Thyroid gland (tissue), 4 donors: Measurements from ENCODE around the gene CCDC9B. TPM values are rescaled to one million over a fixed set of nuclear protein-coding genes. Genes with fewer than 3 reads are reported as not detected.

Source experiments
- DNase-seq, 2 donors: peaks; one replicate each; pipeline ENCODE4 v3.0.0-alpha.2; 2019
- H3K27ac ChIP-seq, 3 donors: fragments of 200-600 bp; sonication (generic); 1 replicate in 2 of 3; 2 replicates in 1 of 3; pipeline ENCODE4 v1.5.1; 2016 to 2019; ENCODE audit warnings: mild to moderate bottlenecking in 1 of 3, moderate library complexity in 1 of 3
- H3K27me3 ChIP-seq: fragments of 200-600 bp; sonication (generic); one replicate; pipeline ENCODE4 v1.5.1; 2019
- H3K36me3 ChIP-seq, 2 donors: fragments of 200-600 bp; sonication (generic); one replicate each; pipeline ENCODE4 v1.5.1; 2016 to 2019
- H3K4me1 ChIP-seq, 2 donors: fragments of 200-600 bp; sonication (generic); one replicate each; pipeline ENCODE4 v1.5.1; 2017 to 2019
- H3K4me3 ChIP-seq, 3 donors: fragments of 200-600 bp; sonication (generic); replicated peaks in 1 of 3; 1 replicate in 2 of 3; 2 replicates in 1 of 3; pipeline ENCODE4 v1.5.1; 2016; ENCODE audit warnings: mild to moderate bottlenecking in 1 of 3
- H3K9me3 ChIP-seq: fragments of 200-600 bp; sonication (generic); one replicate; pipeline ENCODE4 v1.5.1; 2017
- POLR2A ChIP-seq, 2 donors: fragments of 450-650 bp; IDR thresholded peaks; one replicate each; pipeline ENCODE4 v1.6.1; 2017; ENCODE audit warnings: antibody characterized with exemption in 2 of 2, mild to moderate bottlenecking in 2 of 2, moderate library complexity in 1 of 2
- WGBS, 2 donors: methylation state at CpG; one replicate each; pipeline ENCODE4 v1.1.5; 2017; 5-methylcytosine and 5-hydroxymethylcytosine counted together
- intact Hi-C: fragments of 100-400 bp; cut with DNase I; formaldehyde crosslinking; loops from one replicate; pipeline ENCODE4 v1.15.1; 2023
- total RNA-seq, 4 donors: library from RNA; depleted of rRNA; stranded (reverse); fragments of >200 nt; gene quantifications; one replicate each; pipeline ENCODE4 v1.2.3, GENCODE V29; 2016
- TF ChIP-seq, protein P1 (sequence below), 6 experiments: fragments of 200-600 bp in 3 of 6; fragments of 450-650 bp in 3 of 6; sonication (generic) in 3 of 6; IDR thresholded peaks; one replicate each; pipeline ENCODE4 v1.5.1; 2016 to 2019; ENCODE audit warnings: antibody characterized with exemption in 6 of 6, mild to moderate bottlenecking in 2 of 6, inconsistent platforms in 1 of 6, moderate library complexity in 1 of 6

The CCDC9B gene
- total RNA-seq, 4 donors from 2014 or later = 54.2 to 126 (median 97.5) TPM

DNA sequence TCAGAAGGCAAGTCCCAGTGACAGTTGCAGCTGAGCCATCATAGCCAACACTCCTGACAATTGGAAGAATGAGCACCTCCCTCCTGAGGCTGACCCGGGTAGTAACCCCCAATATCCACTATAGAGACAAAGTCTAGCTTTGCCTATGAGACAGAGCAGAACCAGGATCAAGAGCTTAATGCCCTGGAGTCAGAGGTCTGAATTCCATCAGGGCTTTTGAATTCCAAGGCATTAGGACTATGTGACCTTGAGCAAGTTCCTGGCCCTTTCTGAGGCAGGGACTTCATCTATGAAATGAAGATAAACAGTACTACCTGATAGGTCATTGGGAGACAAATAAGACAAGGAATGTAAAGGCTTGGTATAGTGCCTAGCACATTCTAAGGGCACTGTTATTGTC lies 20.3 kb downstream of the CCDC9B start:
- no peak overlapping the region for H3K27ac ChIP-seq

DNA sequence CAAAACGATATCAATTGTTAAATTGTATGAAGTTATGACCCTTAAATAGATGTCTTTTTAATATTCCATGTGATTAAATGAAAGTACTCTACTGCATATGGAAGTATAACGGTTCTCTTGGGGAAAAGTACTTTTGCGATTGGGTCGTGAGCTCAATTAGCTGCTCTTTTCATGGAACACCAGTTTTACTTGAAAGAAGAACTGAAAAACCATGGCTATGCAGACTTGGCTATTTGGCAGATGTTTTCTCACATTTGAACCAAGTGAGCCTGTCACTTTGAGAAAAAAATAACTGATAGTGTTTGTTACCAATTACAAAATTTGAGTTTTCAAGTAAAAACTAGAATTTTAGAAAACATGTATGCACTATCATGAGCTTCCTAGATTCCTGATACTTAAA lies 23.2 kb downstream of the CCDC9B start:
- intact Hi-C loops = no loop called here
- no peak for DNase-seq
- no peaks in the 10 kb centered on the region for H3K36me3 ChIP-seq
- 61 to 65% methylated on average over 4 of the region's 4 CpGs for WGBS, 2 donors
- TF ChIP-seq, protein P1, sequence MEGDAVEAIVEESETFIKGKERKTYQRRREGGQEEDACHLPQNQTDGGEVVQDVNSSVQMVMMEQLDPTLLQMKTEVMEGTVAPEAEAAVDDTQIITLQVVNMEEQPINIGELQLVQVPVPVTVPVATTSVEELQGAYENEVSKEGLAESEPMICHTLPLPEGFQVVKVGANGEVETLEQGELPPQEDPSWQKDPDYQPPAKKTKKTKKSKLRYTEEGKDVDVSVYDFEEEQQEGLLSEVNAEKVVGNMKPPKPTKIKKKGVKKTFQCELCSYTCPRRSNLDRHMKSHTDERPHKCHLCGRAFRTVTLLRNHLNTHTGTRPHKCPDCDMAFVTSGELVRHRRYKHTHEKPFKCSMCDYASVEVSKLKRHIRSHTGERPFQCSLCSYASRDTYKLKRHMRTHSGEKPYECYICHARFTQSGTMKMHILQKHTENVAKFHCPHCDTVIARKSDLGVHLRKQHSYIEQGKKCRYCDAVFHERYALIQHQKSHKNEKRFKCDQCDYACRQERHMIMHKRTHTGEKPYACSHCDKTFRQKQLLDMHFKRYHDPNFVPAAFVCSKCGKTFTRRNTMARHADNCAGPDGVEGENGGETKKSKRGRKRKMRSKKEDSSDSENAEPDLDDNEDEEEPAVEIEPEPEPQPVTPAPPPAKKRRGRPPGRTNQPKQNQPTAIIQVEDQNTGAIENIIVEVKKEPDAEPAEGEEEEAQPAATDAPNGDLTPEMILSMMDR (IDR thresholded peaks at IDR 0.05) = no peak
- TF ChIP-seq POLR2A (IDR thresholded peaks at IDR 0.05) = no peak
- no peaks in the 10 kb centered on the region for H3K27me3 ChIP-seq
- H3K9me3 ChIP-seq = no peaks in the 10 kb centered on the region
- H3K27ac ChIP-seq = no peak overlapping the region
- H3K4me1 ChIP-seq = peaks cover 8 to 12% of the 10 kb centered on the region in 2 donors
- no peak overlapping the region for H3K4me3 ChIP-seq

More for the DNA sequence above, 20.3 kb downstream of the CCDC9B start:
- Histone ChIP-seq H3K36me3 (no peaks in the 10 kb centered on the region), H3K4me3 (no peak overlapping the region), H3K9me3 (no peaks in the 10 kb centered on the region), H3K27me3 (no peaks in the 10 kb centered on the region), H3K4me1 (peaks cover 16 to 17% of the 10 kb centered on the region in 2 donors)
- no peak for DNase-seq
- WGBS, 2 donors = 92 to 100% methylated on average over 1 of the region's 1 CpG
- intact Hi-C loops = loop anchor here (5.0 kb wide), 2 partner anchors 33 to 47 kb away; no protein-coding TSS in a partner anchor
- TF ChIP-seq, protein P1 (IDR thresholded peaks at IDR 0.05) = no peak
- TF ChIP-seq POLR2A (IDR thresholded peaks at IDR 0.05) = no peak

DNA sequence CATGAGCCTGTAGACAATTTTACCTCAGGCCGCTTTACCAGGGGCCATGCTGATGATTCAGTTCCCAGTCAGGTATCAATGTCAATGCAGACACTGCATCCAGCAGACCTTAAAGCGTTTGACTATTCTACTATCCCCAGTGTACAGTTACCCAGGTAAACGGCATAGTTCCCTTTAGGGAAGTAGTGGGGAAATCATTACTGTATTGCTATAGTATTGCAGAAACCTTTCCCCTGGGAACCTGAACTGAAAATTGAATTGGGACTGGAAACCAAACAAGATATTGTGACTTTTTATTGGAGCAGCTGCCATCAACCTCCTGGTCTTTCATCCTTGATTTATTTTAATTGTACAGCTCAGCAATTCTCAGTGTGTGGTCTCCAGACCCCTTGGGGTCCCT lies 23.8 kb downstream of the CCDC9B start:
- H3K27ac ChIP-seq = no peak overlapping the region
- WGBS, 2 donors = 91 to 93% methylated on average over 3 of the region's 3 CpGs
- intact Hi-C loops = no loop called here
- no peaks in the 10 kb centered on the region for H3K27me3 ChIP-seq
- H3K4me3 ChIP-seq = no peak overlapping the region
- no peaks in the 10 kb centered on the region for H3K9me3 ChIP-seq
- TF ChIP-seq POLR2A (IDR thresholded peaks at IDR 0.05) = no peak
- TF ChIP-seq, protein P1 (IDR thresholded peaks at IDR 0.05) = no peak
- DNase-seq = no peak
- H3K4me1 ChIP-seq = peaks cover 3 to 8% of the 10 kb centered on the region in 2 donors
- no peaks in the 10 kb centered on the region for H3K36me3 ChIP-seq

DNA sequence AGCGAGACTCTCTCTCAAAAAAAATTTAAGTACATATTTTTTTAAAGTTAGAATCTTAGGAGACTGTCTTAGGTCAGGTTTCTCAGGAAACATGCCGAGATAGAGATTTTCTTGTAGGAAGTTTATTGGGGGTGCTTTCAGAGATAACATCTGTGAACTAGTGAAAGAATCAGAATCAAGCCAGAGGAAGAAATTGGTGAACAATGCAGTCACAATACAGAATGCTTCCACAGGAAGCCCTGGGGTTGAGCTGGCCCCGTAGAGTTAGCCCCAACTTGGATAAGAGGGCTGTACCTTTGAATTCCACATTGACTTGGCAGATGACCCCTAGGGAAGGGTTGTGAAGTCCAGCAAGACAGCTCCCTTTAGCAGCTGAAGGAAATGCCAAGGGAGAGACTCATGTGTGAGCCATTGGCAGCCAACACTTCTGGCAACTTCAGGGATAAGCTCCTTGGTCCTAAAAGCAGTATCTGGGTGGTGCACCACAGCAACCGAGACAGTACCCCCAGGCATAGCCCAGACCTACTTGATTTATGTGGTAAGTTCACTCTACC lies 25.9 kb downstream of the CCDC9B start:
- TF ChIP-seq, protein P1 (IDR thresholded peaks at IDR 0.05) = no peak
- no peak for TF ChIP-seq POLR2A (IDR thresholded peaks at IDR 0.05)
- intact Hi-C loops = no loop called here
- no peaks in the 10 kb centered on the region for H3K36me3 ChIP-seq
- no peak for DNase-seq
- H3K4me3 ChIP-seq = no peak overlapping the region
- 79 to 88% methylated on average over 4 of the region's 4 CpGs for WGBS, 2 donors
- H3K27me3 ChIP-seq = no peaks in the 10 kb centered on the region
- H3K9me3 ChIP-seq = no peaks in the 10 kb centered on the region
- H3K4me1 ChIP-seq = peaks cover 3 to 8% of the 10 kb centered on the region in 2 donors
- no peak overlapping the region for H3K27ac ChIP-seq

DNA sequence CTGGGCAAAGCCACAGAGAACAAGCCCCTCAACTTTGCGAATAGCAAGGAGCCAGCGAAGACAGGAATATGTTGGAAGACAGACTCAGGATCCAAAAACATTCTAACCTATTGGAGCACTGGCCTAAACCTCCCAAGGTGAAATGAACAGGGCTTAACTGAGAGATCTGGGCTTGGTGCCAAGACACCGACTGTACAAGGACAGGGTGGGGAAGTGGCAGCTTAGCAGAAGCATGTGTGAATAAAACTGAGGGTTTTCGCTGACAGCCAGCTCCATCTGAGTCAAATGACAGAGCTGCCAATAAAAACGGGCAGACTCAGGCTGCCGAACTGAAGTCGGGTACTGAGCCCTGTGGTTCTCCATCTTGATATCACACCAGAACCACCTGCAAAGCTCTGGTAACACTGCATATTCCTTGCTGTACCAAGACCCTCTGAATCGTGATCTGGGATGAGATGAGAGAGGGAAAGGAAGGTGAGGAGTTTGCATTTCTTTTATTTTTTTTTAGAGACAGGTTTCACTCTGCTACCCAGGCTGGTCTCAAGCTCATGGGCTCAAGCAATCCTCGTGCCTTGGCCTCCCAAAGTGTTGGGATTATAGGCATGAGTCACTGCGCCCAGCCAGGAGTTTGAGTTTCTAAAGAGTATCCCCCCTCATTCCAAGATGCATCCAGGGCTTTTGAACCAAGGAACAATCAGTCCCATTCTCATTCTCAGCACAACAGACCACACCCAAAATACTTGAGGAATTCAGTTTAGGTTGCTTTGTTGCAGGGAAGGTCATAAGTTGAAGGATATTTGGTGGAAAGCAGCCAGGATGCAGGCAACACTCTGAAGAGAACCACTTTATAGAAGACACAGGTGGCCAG lies 27.0 kb downstream of the CCDC9B start:
- Histone ChIP-seq H3K4me3 (no peak overlapping the region), H3K4me1 (peaks cover 3 to 8% of the 10 kb centered on the region in 2 donors), H3K36me3 (no peaks in the 10 kb centered on the region), H3K27me3 (no peaks in the 10 kb centered on the region), H3K27ac (no peak overlapping the region), H3K9me3 (no peaks in the 10 kb centered on the region)
- intact Hi-C loops = no loop called here
- peak; percentile 95 to 97 for DNase-seq
- 23 to 24% methylated on average over 10 of the region's 10 CpGs for WGBS, 2 donors
- no peak for TF ChIP-seq POLR2A (IDR thresholded peaks at IDR 0.05)
- TF ChIP-seq, protein P1 (IDR thresholded peaks at IDR 0.05) = no peak
